Measurements from ENCODE around the gene TICAM2. TPM values are rescaled to one million over a fixed set of nuclear protein-coding genes. Genes with fewer than 3 reads are reported as not detected.

Gene TICAM2
- 1.2 TPM in 2 replicates for total RNA-seq (2013; cell fraction: nucleolus; rRNA removed)
- total RNA-seq (2014; rRNA removed) (2.5 and 3.5 TPM in 2 replicates), total RNA-seq (2014; rRNA removed; fragmentation: Illumina TruSeq; extraction: Trizol) (5.9 and 6.3 TPM in 2 replicates), total RNA-seq (2021) (5.6 and 6.2 TPM in 2 replicates), polyA plus RNA-seq (2011; rRNA removed) (0.12 and 0.14 TPM in 2 replicates), polyA plus RNA-seq (2014; fragmentation: Illumina TruSeq; extraction: Trizol) (7.0 and 7.9 TPM in 2 replicates), polyA plus RNA-seq (2014; fragmentation: Nextera tagmentation; extraction: Ambion mirVana) (1 to 10 TPM; 1.8 to 2.3 TPM), polyA plus RNA-seq (2014; rRNA removed) (2.5 and 2.7 TPM in 2 replicates), polyA plus RNA-seq (2016; fragmentation: Nextera tagmentation; extraction: Ambion mirVana) (1 to 10 TPM; 3.3 to 4.3 TPM), polyA minus RNA-seq (2011; rRNA and poly(A)+ RNA removed) (0.05 TPM in 1 of 2 replicates, not detected in the other), Bru-seq, nascent RNA (percentile 66 among the genes with signal in this experiment), BruChase-seq, experiment 1, labeled RNA remaining after a 6-hour chase (percentile 75 among the genes with signal in this experiment), BruChase-seq, experiment 2, labeled RNA remaining after a 2-hour chase (percentile 76 among the genes with signal in this experiment)
- polyA plus RNA-seq (2011; ENCODE audit: low read depth): 2.9 TPM
- 0.10 and 0.16 TPM in 2 replicates for polyA plus RNA-seq (2011; cell fraction: cytosol; rRNA removed)
- polyA plus RNA-seq (2011; cell fraction: nucleus; rRNA removed): 0.13 and 0.31 TPM in 2 replicates
- 2.6 and 4.1 TPM in 2 replicates for polyA plus RNA-seq (2012)
- polyA minus RNA-seq (2011; cell fraction: cytosol; rRNA and poly(A)+ RNA removed): 0.31 and 0.40 TPM in 2 replicates
- 0.97 and 1.1 TPM in 2 replicates for polyA minus RNA-seq (2011; cell fraction: nucleus; rRNA and poly(A)+ RNA removed)
- long read RNA-seq, experiment 1: 0 reads
- long read RNA-seq, experiment 2, partial matches to known transcripts: 0 of 2 reads
- long read RNA-seq, experiment 2, other reads (novel, unspliced or antisense): 0 of 2 reads

- 2% methylated on average over 58 of the region's 71 CpGs for WGBS (ENCODE audit: insufficient coverage, insufficient replicate concordance, low lambda C conversion rate, missing lambda C conversion rate)
- peak within 1 kb of the TSS; percentile 83 for H3K4me2 ChIP-seq (ENCODE audit: control insufficient read depth, insufficient read depth)
- ATAC-seq (peak; percentile 87), DNase-seq (ENCODE audit: low read depth, low spot score) (peak; percentile 77), FAIRE-seq (peak; percentile 44)
- peak within 1 kb of the TSS; percentile 61 for H2AFZ ChIP-seq (ENCODE audit: control insufficient read depth, low read depth, low read length)
- H3K4me1 ChIP-seq (ENCODE audit: control insufficient read depth, insufficient read depth, low read length): peaks cover 22% of the 10 kb centered on the region
- H4K20me1 ChIP-seq (ENCODE audit: control insufficient read depth, insufficient read depth): no peaks in the 10 kb centered on the region
- ChIA-PET RAD21 (ENCODE audit: unreplicated experiment) (interaction anchor here (0.8 to 3.8 kb wide), 11 partner anchors 12 to 292 kb away, joined by 3 to 22 read pairs (median 5); no protein-coding TSS in a partner anchor), SMC1A (ENCODE audit: uncharacterized antibody, unreplicated experiment) (interaction anchor here (0.7 to 7.6 kb wide), 10 partner anchors 12 to 474 kb away, joined by 3 to 48 read pairs (median 4); no protein-coding TSS in a partner anchor), CTCF (interaction anchor here (0.7 to 6.2 kb wide), 9 partner anchors 12 to 291 kb away, joined by 3 to 38 read pairs (median 4); no protein-coding TSS in a partner anchor), POLR2A (interaction anchor here (0.6 to 2.5 kb wide), 12 partner anchors 10 to 329 kb away, joined by 3 to 27 read pairs (median 6); partner anchors contain the start of gene TMED7)
- intact Hi-C loops (cut with micrococcal nuclease; ENCODE audit: unreplicated experiment): no loop called here
- H3K27me3 ChIP-seq (replicated peaks in 1 of 2; ENCODE audit: control insufficient read depth in 2 of 2, insufficient read depth in 2 of 2, low read length in 1 of 2): no peaks in the 10 kb centered on the region
- H3K79me2 ChIP-seq (ENCODE audit: control insufficient read depth, insufficient read depth, low read length): peaks cover 30% of the 10 kb centered on the region
- peak within 1 kb of the TSS; percentile 94 for H3K27ac ChIP-seq (ENCODE audit: control insufficient read depth, insufficient read depth)
- in situ Hi-C loops (cut with MboI): no loop called here
- H3K36me3 ChIP-seq (ENCODE audit: control insufficient read depth in 2 of 2, insufficient read depth in 2 of 2, low read length in 1 of 2): no peaks in the 10 kb centered on the region
- H3K4me3 ChIP-seq: peak within 1 kb of the TSS; percentile 85
- H3K9ac ChIP-seq (ENCODE audit: control insufficient read depth, insufficient read depth, low read length): peak within 1 kb of the TSS; percentile 87
- no TSS peak for BruUV-seq (replicated peaks)
- no peaks in the 10 kb centered on the region for H3K9me3 ChIP-seq (replicated peaks; ENCODE audit: control insufficient read depth, insufficient read depth, low read length)
- TF ChIP-seq MYC (IDR thresholded peaks at IDR 0.05; ENCODE audit: insufficient read depth, insufficient read length, insufficient replicate concordance, low read length, severe bottlenecking) (no peak), NR2C2 (IDR thresholded peaks at IDR 0.05; ENCODE audit: borderline replicate concordance, control insufficient read depth, insufficient read length, low read depth) (no peak), JUNB (IDR thresholded peaks at IDR 0.05) (peak; percentile 90), IRF3 (IDR thresholded peaks at IDR 0.05) (no peak), PBX3 (IDR thresholded peaks at IDR 0.05; ENCODE audit: insufficient replicate concordance, low read depth, low read length) (peak; percentile 56), PAX5 (IDR thresholded peaks at IDR 0.05; ENCODE audit: borderline replicate concordance, low read depth, low read length) (peak; percentile 4; the same call in 1 of the 2 replicates), RELB (IDR thresholded peaks at IDR 0.05; ENCODE audit: low read depth) (peak; percentile 80), BRCA1 (IDR thresholded peaks at IDR 0.05; ENCODE audit: low read depth, low read length) (no peak), EZH2 (IDR thresholded peaks at IDR 0.05; ENCODE audit: borderline replicate concordance, control insufficient read depth, low read depth, low read length) (no peak), BCL3 (IDR thresholded peaks at IDR 0.05; ENCODE audit: borderline replicate concordance, insufficient read depth, low read depth, low read length, poor library complexity, severe bottlenecking) (peak; percentile 83), POLR2A (IDR thresholded peaks at IDR 0.05; ENCODE audit: low read depth, low read length) (peak; percentile 88), NR2C1 (IDR thresholded peaks at IDR 0.05) (no peak)
Measured at GRCh38 chr5:115601701-115602590, at the start of gene TICAM2. TICAM2 (minus strand) TSS chr5:115602479; CDS start chr5:115581256, 21,223 bp downstream.

All from GM12878 (cell line).